ENCODE results near the gene UNC45B. TPM values are rescaled to one million over a fixed set of nuclear protein-coding genes. Genes with fewer than 3 reads are reported as not detected.

The UNC45B gene
- total RNA-seq, 1 experiment from 2014 or later = 0.22 TPM

DNA sequence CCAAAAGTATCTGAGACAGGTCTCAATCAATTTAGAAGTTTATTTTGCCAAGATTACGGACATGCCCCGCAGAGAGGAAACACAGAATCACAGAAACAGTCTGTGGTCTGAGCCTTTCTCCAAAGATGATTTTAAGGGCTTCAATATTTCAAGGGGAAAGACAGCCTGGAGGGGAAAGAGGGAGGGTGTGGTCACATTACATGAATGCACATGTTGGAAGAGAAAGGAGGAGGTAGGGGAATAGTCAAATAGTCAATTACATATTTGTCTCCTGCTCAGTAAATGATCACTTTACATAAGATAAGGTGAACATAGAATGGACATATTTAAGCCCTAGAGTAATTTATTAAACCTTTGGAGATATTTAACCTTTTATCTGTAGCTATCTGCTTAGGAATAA lies 12.3 kb downstream of the UNC45B start:
- Histone ChIP-seq H3K4me1 (ENCODE audit: insufficient read depth, low read length) (no peaks in the 10 kb centered on the region; the same call in 1 of the 2 replicates), H3K9me3 (ENCODE audit: control insufficient read depth, low read depth, low read length) (no peaks in the 10 kb centered on the region), H2BK12ac (ENCODE audit: insufficient read length, low read depth, low read length) (no peak overlapping the region), H3K4me2 (ENCODE audit: insufficient read depth, insufficient read length, low read length) (no peak overlapping the region), H3K27ac (ENCODE audit: insufficient read length, low read depth, low read length) (no peak overlapping the region), H3K56ac (ENCODE audit: insufficient read length, low read depth, low read length) (no peak overlapping the region), H3K14ac (ENCODE audit: insufficient read depth, low read length) (no peak overlapping the region), H3K79me1 (ENCODE audit: insufficient read depth, low read depth, low read length, poor library complexity, severe bottlenecking) (no peaks in the 10 kb centered on the region), H3K9ac (ENCODE audit: extremely low read depth, insufficient read length, low read length) (no peak overlapping the region), H3K18ac (ENCODE audit: insufficient read length, low read depth, low read length) (no peak overlapping the region), H2BK5ac (ENCODE audit: insufficient read length, low read length) (no peak overlapping the region), H3K27me3 (ENCODE audit: insufficient read depth, low read length) (no peaks in the 10 kb centered on the region), H4K20me1 (ENCODE audit: control insufficient read depth, insufficient read depth, insufficient read length) (no peaks in the 10 kb centered on the region), H3T11ph (ENCODE audit: low read length) (no peak overlapping the region), H2BK15ac (ENCODE audit: low read depth, low read length) (no peak overlapping the region), H3K79me2 (ENCODE audit: insufficient read depth, low read length) (no peaks in the 10 kb centered on the region), H4K8ac (replicated peaks; ENCODE audit: insufficient read length, low read depth, low read length) (no peak overlapping the region), H4K91ac (ENCODE audit: insufficient read length, low read depth, low read length) (no peak overlapping the region), H2AK5ac (ENCODE audit: insufficient read length, low read length) (no peak overlapping the region), H2BK20ac (ENCODE audit: low read depth, low read length, poor library complexity, severe bottlenecking) (no peak overlapping the region), H2AFZ (ENCODE audit: low read length) (no peak overlapping the region), H3K23me2 (ENCODE audit: insufficient read length, low read depth, low read length, poor library complexity, severe bottlenecking) (no peaks in the 10 kb centered on the region), H3K4ac (ENCODE audit: low read depth, low read length) (no peak overlapping the region), H4K5ac (ENCODE audit: insufficient read length, low read depth, low read length) (no peak overlapping the region), H2BK120ac (ENCODE audit: low read depth, low read length, poor library complexity, severe bottlenecking) (no peak overlapping the region), H3K23ac (ENCODE audit: insufficient read length, low read depth, low read length) (no peak overlapping the region)
- no CpG with 5 or more reads among the region's 2 CpGs for WGBS (ENCODE audit: extremely low coverage, insufficient read length, low lambda C conversion rate)
- H3K36me3 Mint-ChIP-seq (ENCODE audit: insufficient read depth in 1 of 3, low read depth in 3 of 3) = no peaks in the 10 kb centered on the region
- H3K27ac Mint-ChIP-seq = no peak overlapping the region
- H3K27me3 Mint-ChIP-seq (ENCODE audit: low read depth) = no peaks in the 10 kb centered on the region; the same call in 1 of the 2 replicates
- no peak for DNase-seq
- H3K9me3 Mint-ChIP-seq = no peaks in the 10 kb centered on the region
- H3K4me3 Mint-ChIP-seq = no peak overlapping the region
- peaks cover 4 to 6% of the 10 kb centered on the region in 2 experiments for H3K4me1 Mint-ChIP-seq
- TF ChIP-seq, protein P1, sequence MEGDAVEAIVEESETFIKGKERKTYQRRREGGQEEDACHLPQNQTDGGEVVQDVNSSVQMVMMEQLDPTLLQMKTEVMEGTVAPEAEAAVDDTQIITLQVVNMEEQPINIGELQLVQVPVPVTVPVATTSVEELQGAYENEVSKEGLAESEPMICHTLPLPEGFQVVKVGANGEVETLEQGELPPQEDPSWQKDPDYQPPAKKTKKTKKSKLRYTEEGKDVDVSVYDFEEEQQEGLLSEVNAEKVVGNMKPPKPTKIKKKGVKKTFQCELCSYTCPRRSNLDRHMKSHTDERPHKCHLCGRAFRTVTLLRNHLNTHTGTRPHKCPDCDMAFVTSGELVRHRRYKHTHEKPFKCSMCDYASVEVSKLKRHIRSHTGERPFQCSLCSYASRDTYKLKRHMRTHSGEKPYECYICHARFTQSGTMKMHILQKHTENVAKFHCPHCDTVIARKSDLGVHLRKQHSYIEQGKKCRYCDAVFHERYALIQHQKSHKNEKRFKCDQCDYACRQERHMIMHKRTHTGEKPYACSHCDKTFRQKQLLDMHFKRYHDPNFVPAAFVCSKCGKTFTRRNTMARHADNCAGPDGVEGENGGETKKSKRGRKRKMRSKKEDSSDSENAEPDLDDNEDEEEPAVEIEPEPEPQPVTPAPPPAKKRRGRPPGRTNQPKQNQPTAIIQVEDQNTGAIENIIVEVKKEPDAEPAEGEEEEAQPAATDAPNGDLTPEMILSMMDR (conservative IDR thresholded peaks at IDR 0.05) = no peak

Data from H9 (cell line).